Hepatocyte (in vitro differentiated cells): ENCODE data around the gene EPB41L1.

ENCODE experiments used
- EZH2 ChIP-seq: fragments of 200-600 bp; sonication (generic); IDR thresholded peaks from 2 replicates; pipeline ENCODE4 v1.6.1; 2016; ENCODE audit warnings: antibody characterized with exemption, mild to moderate bottlenecking, borderline replicate concordance
- EZH2phosphoT487 ChIP-seq: fragments of 200-600 bp; sonication (generic); IDR thresholded peaks from one replicate; pipeline ENCODE4 v1.6.1; 2018; ENCODE audit warnings: antibody characterized with exemption, mild to moderate bottlenecking, low read depth, moderate library complexity; ENCODE audit not compliant: unreplicated experiment, severe bottlenecking
- TF ChIP-seq, protein P1 (sequence below): fragments of 200-600 bp; sonication (generic); IDR thresholded peaks from 2 replicates; pipeline ENCODE4 v1.5.1; 2016; ENCODE audit warnings: antibody characterized with exemption, mild to moderate bottlenecking; ENCODE audit not compliant: poor library complexity

DNA sequence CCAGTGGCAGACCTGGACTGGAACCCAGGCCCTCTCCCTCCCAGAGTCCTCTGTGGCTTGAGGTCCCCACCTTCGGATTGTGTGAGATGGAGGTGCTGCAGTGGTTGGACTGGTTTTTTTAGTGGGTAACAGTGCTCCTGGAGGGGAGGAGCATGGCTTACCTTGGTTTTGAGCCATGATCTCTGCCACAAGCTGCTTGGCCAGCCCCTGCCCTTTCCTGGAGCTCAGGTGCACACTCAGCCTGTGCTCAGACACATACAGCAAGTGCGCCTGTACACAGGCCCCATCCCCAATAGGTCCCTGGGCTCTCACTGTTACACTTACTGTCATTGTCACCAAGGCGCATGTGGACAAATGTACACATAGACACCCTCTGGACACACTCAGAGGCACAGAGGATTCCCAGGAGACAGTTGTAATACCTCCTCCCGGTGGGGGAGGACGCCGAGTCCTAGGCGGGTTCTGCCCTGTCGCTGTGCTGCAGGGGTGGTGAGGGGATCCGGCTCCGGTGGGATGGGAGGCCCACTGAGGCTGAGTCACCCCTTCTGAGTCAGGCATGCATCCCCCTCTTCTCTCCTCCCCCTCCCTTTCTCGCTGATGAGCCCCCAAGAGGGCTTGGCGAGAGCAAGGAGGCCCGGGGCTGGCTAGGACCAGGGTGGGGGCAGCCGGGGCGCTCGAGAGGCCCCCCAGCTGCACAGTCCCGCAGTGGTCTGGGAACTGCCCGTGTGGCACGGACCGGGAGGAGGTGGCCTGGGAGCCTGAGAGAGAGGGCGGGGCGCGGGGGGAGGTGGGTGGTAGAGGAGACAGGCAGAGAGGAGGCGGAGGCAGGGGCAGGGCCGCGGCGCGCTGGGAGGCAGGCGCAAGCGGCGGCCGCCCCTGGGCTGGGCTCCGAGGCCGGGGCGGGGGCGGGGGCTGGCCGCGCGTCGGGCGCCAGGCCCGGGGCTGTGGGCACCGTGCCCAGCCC, 522 bp upstream of the EPB41L1 start:
- TF ChIP-seq, protein P1, sequence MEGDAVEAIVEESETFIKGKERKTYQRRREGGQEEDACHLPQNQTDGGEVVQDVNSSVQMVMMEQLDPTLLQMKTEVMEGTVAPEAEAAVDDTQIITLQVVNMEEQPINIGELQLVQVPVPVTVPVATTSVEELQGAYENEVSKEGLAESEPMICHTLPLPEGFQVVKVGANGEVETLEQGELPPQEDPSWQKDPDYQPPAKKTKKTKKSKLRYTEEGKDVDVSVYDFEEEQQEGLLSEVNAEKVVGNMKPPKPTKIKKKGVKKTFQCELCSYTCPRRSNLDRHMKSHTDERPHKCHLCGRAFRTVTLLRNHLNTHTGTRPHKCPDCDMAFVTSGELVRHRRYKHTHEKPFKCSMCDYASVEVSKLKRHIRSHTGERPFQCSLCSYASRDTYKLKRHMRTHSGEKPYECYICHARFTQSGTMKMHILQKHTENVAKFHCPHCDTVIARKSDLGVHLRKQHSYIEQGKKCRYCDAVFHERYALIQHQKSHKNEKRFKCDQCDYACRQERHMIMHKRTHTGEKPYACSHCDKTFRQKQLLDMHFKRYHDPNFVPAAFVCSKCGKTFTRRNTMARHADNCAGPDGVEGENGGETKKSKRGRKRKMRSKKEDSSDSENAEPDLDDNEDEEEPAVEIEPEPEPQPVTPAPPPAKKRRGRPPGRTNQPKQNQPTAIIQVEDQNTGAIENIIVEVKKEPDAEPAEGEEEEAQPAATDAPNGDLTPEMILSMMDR: no peak
- TF ChIP-seq EZH2phosphoT487 (no peak), EZH2 (no peak)
